Measurements from ENCODE around the gene ADARB2.

Gene ADARB2

DNA sequence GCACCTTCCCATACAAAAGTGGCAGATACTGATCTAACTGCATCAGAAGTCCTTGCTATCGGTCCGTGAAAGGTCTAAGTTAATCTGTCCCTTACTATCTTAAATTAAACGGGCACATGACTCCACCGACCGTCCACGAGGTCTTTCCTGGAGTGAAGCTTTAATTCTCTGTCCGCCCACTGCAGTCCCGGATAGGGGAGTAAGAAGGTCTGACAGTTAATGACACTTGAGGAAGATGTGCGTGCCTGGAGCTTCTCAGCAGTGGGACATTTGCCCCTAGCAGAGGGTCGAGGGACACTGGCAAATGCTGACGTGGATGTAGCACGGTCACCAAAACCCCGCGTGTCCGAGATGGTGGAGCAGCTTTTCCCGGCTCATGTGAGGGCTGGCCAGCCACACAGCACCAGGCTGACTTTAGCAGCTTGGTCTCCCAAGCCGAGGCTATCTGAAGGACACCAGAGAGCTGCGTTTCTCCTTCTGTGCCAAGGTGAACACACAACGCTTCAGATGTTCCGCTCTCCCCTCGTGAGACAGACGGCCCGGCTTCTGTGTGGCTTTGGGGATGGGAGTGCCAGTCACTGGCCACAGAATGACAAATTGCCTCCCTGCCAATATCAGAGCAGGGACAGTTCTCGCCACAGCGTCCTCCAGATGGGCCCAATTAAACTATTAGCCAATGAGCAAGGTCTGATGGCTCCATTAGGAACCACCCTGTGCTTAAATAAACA lies 86.6 kb downstream of the ADARB2 start:
- Histone ChIP-seq H3K36me3 (ENCODE audit: control insufficient read depth, insufficient read depth, low read length, severe bottlenecking) (no peaks in the 10 kb centered on the region), H3K4me1 (ENCODE audit: control insufficient read depth, insufficient read depth, low read length) (no peaks in the 10 kb centered on the region), H3K27me3 (replicated peaks; ENCODE audit: control insufficient read depth, insufficient read depth, low read length) (no peaks in the 10 kb centered on the region), H3K9me3 (ENCODE audit: control insufficient read depth, low read length) (no peaks in the 10 kb centered on the region), H3K9ac (ENCODE audit: low read length) (no peak overlapping the region), H3K4me3 (ENCODE audit: low read length) (no peak overlapping the region)
- no peak for DNase-seq (ENCODE audit: low read depth)

DNA sequence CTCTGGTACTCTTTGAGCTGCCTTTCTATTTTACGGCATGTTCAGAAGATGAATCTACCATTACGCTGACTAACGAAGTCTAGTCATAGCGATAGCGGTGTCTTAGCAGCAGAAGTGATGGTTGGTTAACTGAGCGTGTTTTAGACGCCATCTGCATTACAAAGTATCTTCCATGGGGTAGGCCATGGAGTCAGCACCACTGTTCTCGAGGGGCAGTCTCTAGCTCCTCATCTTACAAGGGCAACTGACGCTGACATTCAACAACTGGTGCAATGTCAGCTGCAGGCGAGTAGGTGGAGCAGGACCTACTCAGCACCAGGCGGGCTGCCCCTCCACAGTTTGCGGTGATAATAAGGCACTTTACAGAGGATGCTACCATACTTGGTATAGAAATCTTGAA lies 88.7 kb downstream of the ADARB2 start:
- no peak for DNase-seq (ENCODE audit: low read depth)
- Histone ChIP-seq H3K4me3 (ENCODE audit: low read length) (no peak overlapping the region), H3K36me3 (ENCODE audit: control insufficient read depth, insufficient read depth, low read length, severe bottlenecking) (no peaks in the 10 kb centered on the region), H3K9ac (ENCODE audit: low read length) (no peak overlapping the region), H3K27me3 (replicated peaks; ENCODE audit: control insufficient read depth, insufficient read depth, low read length) (no peaks in the 10 kb centered on the region), H3K9me3 (ENCODE audit: control insufficient read depth, low read length) (no peaks in the 10 kb centered on the region), H3K4me1 (ENCODE audit: control insufficient read depth, insufficient read depth, low read length) (no peaks in the 10 kb centered on the region)

DNA sequence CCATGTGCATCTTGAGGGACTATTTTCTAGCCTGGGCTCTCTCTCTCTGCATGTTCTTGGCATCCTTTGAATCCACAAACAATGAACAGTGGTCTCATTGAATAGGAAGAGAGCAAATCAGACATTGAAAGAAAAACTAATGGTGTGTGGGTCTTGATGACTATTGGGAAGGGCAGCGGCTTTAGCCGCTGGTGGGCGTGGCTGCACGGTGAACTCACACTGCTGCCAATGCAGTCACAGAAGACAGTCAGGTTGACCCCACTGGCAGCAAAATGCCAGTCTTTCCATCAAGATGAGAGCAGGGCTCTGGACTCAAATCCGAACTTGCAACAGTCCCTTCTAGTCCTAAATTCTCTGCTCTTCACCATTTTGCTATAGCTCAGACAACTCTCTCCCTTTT lies 91.0 kb downstream of the ADARB2 start:
- no peaks in the 10 kb centered on the region for H3K4me1 ChIP-seq (ENCODE audit: control insufficient read depth, insufficient read depth, low read length)
- no peaks in the 10 kb centered on the region for H3K9me3 ChIP-seq (ENCODE audit: control insufficient read depth, low read length)

DNA sequence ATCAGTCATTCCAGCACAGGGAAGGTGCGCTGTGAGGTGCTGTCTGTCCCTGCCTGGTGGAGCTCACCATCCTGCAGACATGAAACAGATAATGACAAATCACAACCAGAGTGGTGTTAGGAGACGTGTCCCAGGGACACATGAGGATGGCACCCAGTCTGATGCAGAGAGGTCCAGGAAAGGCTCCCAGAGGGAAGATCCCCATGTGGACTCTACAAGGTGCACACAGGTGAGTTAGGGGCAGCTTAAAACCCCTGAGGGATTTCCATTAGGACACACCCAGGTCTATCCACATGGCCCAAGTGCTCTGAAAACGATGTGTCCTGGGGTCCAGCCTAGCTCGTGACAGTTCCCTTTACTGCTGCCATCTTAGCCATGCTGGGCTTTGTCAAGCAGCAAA lies 91.4 kb downstream of the ADARB2 start:
- no peak for DNase-seq (ENCODE audit: low read depth)
- H3K36me3 ChIP-seq (ENCODE audit: control insufficient read depth, insufficient read depth, low read length, severe bottlenecking): no peaks in the 10 kb centered on the region
- H3K27me3 ChIP-seq (replicated peaks; ENCODE audit: control insufficient read depth, insufficient read depth, low read length): no peaks in the 10 kb centered on the region
- H3K4me3 ChIP-seq (ENCODE audit: low read length): no peak overlapping the region
- no peak overlapping the region for H3K9ac ChIP-seq (ENCODE audit: low read length)
- no peaks in the 10 kb centered on the region for H3K9me3 ChIP-seq (ENCODE audit: control insufficient read depth, low read length)
- H3K4me1 ChIP-seq (ENCODE audit: control insufficient read depth, insufficient read depth, low read length): no peaks in the 10 kb centered on the region

More for the DNA sequence above, 91.0 kb downstream of the ADARB2 start:
- no peak overlapping the region for H3K9ac ChIP-seq (ENCODE audit: low read length)
- H3K4me3 ChIP-seq (ENCODE audit: low read length): no peak overlapping the region
- DNase-seq (ENCODE audit: low read depth): no peak
- no peaks in the 10 kb centered on the region for H3K27me3 ChIP-seq (replicated peaks; ENCODE audit: control insufficient read depth, insufficient read depth, low read length)
- no peaks in the 10 kb centered on the region for H3K36me3 ChIP-seq (ENCODE audit: control insufficient read depth, insufficient read depth, low read length, severe bottlenecking)

DNA sequence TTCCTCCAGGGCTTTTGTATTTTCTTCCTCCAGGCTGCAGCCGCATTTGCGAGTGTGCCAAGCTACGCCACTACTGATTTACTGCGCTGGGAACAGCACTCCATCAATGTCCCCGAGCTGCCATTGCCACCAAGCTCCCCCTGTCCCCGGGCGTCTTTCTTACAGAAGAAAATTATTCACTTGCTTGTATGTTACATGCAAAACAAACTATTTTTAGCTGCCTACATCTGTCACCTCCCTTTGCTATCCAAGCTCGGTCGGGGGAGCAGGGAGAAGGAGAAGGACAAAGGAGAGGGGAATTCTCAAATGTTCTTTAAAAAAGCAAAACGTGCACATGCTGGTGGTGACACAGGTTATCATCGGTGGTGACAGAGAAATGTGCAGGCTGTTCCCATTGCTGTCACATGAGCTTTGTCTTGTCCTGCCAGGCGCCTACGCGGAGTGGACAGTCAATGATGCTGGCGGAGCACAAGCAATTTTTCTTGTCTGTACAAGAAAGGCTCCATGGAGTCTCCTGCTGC lies 93.1 kb downstream of the ADARB2 start:
- H3K9ac ChIP-seq (ENCODE audit: low read length): no peak overlapping the region
- no peak overlapping the region for H3K4me3 ChIP-seq (ENCODE audit: low read length)
- no peaks in the 10 kb centered on the region for H3K4me1 ChIP-seq (ENCODE audit: control insufficient read depth, insufficient read depth, low read length)
- no peaks in the 10 kb centered on the region for H3K27me3 ChIP-seq (replicated peaks; ENCODE audit: control insufficient read depth, insufficient read depth, low read length)
- no peaks in the 10 kb centered on the region for H3K9me3 ChIP-seq (ENCODE audit: control insufficient read depth, low read length)
- no peaks in the 10 kb centered on the region for H3K36me3 ChIP-seq (ENCODE audit: control insufficient read depth, insufficient read depth, low read length, severe bottlenecking)
- no peak for DNase-seq (ENCODE audit: low read depth)

DNA sequence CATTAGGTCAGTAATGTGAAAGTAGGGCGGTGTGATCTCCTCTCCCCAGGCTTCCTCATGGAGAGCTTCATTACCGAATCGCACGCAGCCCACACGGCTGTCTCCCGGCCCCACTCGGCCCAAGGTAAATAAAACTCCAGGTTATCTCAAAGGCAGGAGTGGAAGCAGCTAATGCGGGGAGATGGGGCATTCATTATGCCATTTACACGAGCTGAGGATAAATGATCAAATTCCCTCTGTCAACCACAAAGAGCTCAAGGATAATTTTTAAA lies 93.5 kb downstream of the ADARB2 start:
- H3K9me3 ChIP-seq (ENCODE audit: control insufficient read depth, low read length): no peaks in the 10 kb centered on the region
- no peaks in the 10 kb centered on the region for H3K4me1 ChIP-seq (ENCODE audit: control insufficient read depth, insufficient read depth, low read length)
- DNase-seq (ENCODE audit: low read depth): no peak
- no peak overlapping the region for H3K4me3 ChIP-seq (ENCODE audit: low read length)
- no peaks in the 10 kb centered on the region for H3K36me3 ChIP-seq (ENCODE audit: control insufficient read depth, insufficient read depth, low read length, severe bottlenecking)
- H3K27me3 ChIP-seq (replicated peaks; ENCODE audit: control insufficient read depth, insufficient read depth, low read length): no peaks in the 10 kb centered on the region
- no peak overlapping the region for H3K9ac ChIP-seq (ENCODE audit: low read length)

DNA sequence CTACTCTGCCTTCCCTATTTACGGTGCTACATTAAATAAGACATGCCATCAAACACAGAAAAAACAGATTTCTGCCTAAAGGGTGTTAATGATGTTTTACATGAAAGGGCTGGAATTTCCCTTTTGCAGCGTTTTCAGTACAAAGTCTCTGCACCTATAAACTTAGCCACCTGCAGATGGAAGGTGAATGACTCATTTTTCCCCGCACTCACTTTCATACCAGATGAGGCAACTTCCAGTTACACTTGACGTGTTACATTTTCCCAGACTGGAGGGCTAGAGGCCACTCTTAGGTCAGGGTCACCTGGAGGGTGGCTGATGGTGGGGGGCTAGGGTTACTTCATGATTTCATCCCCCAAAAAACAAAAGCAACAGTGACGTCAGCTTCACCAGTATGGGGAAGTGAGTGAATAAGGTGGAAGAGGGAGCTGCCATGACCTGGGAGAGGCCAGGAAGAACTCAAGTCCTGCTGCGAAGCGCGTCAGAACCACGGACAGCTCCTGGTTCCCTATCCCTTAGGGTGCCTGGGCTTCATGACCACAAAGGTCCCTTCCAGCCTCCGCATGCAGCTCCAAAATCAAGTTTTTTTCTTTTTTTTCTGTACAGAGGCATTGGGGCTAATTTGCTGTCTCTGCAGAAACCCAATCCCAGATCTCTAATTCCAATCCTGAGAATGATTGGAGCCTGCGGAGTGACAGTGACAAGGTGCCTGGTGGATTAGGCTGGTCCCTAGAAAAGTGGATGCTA lies 94.0 kb downstream of the ADARB2 start:
- H3K4me1 ChIP-seq (ENCODE audit: control insufficient read depth, insufficient read depth, low read length): no peaks in the 10 kb centered on the region
- no peaks in the 10 kb centered on the region for H3K36me3 ChIP-seq (ENCODE audit: control insufficient read depth, insufficient read depth, low read length, severe bottlenecking)
- H3K9ac ChIP-seq (ENCODE audit: low read length): no peak overlapping the region
- no peaks in the 10 kb centered on the region for H3K9me3 ChIP-seq (ENCODE audit: control insufficient read depth, low read length)
- no peaks in the 10 kb centered on the region for H3K27me3 ChIP-seq (replicated peaks; ENCODE audit: control insufficient read depth, insufficient read depth, low read length)
- no peak overlapping the region for H3K4me3 ChIP-seq (ENCODE audit: low read length)
- DNase-seq (ENCODE audit: low read depth): peak; percentile 5

DNA sequence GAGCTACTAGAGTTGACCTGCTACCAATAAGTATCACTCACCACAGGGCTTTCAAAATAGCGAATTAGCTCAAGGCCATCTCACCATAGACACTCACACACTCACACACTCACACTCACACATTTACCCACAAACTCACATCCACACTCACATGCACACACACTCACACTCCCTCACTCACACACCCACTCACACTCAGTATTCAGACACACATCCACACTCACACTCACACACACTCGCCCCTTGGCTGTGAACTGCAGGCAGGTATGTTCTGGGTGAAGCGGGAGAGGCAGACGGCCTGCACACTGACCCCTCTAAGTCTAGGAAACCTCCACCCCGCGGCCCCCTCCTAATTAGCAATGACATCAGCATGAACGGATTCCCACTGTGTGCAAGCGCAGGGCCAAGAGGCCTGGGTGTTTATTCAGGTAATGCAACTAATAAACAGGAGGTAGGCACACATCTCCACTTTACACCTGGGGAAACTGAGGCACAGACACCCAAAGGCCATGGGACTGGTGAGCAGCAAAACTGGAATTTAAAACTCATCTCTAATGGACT lies 94.6 kb downstream of the ADARB2 start:
- Histone ChIP-seq H3K4me1 (ENCODE audit: control insufficient read depth, insufficient read depth, low read length) (no peaks in the 10 kb centered on the region), H3K9me3 (ENCODE audit: control insufficient read depth, low read length) (no peaks in the 10 kb centered on the region), H3K4me3 (ENCODE audit: low read length) (no peak overlapping the region), H3K9ac (ENCODE audit: low read length) (no peak overlapping the region), H3K27me3 (replicated peaks; ENCODE audit: control insufficient read depth, insufficient read depth, low read length) (no peaks in the 10 kb centered on the region), H3K36me3 (ENCODE audit: control insufficient read depth, insufficient read depth, low read length, severe bottlenecking) (no peaks in the 10 kb centered on the region)
- no peak for DNase-seq (ENCODE audit: low read depth)

DNA sequence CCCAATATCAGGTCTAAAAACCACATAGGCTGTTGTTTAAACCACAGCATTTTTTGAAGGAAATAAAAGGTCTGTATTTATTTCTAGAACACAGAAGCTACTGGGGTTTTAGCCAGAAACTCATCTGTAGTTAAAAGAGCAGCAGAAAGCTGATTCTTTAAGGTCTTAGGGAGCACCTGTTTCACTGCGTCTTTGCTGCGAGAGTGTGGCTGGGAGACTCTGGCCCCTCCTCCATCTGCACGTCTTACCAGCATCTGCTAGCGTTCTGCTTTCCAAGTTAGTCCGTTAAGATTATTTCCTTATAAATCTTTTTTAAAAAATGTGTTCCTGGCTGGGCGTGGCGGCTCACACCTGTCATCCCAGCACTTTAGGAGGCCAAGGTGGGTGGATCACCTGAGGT lies 95.9 kb downstream of the ADARB2 start:
- no peaks in the 10 kb centered on the region for H3K9me3 ChIP-seq (ENCODE audit: control insufficient read depth, low read length)
- no peak overlapping the region for H3K4me3 ChIP-seq (ENCODE audit: low read length)
- H3K36me3 ChIP-seq (ENCODE audit: control insufficient read depth, insufficient read depth, low read length, severe bottlenecking): no peaks in the 10 kb centered on the region
- H3K27me3 ChIP-seq (replicated peaks; ENCODE audit: control insufficient read depth, insufficient read depth, low read length): no peaks in the 10 kb centered on the region
- no peak overlapping the region for H3K9ac ChIP-seq (ENCODE audit: low read length)
- no peaks in the 10 kb centered on the region for H3K4me1 ChIP-seq (ENCODE audit: control insufficient read depth, insufficient read depth, low read length)
- no peak for DNase-seq (ENCODE audit: low read depth)

DNA sequence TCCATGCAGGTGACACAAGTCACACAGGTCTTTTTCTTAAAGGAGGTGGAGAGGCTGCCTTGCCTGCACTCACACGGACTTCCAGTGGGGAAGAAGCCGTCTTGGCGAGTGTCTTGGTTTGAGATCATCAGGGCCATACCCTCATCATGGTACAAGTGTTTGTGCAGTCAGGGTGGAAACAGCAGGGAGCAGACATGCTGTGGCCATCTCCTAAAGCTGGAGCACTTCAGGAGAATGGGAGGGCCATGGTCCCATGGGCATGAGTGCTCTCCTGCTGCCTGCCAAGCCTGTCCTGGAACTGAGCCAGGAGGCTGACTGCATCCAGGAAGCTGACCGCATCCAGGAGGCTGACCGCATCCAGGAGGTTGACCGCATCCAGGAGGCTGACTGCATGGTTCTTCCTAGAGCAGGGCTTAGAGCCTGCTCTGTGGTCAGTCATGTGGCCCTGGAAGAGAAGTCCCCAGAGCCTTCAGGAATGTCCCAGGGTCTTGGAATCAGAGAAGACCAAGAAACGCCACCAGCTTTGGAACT lies 98.4 kb downstream of the ADARB2 start:
- Histone ChIP-seq H3K4me1 (ENCODE audit: control insufficient read depth, insufficient read depth, low read length) (no peaks in the 10 kb centered on the region), H3K36me3 (ENCODE audit: control insufficient read depth, insufficient read depth, low read length, severe bottlenecking) (no peaks in the 10 kb centered on the region), H3K27me3 (replicated peaks; ENCODE audit: control insufficient read depth, insufficient read depth, low read length) (no peaks in the 10 kb centered on the region), H3K9me3 (ENCODE audit: control insufficient read depth, low read length) (no peaks in the 10 kb centered on the region), H3K4me3 (ENCODE audit: low read length) (no peak overlapping the region), H3K9ac (ENCODE audit: low read length) (no peak overlapping the region)
- no peak for DNase-seq (ENCODE audit: low read depth)

DNA sequence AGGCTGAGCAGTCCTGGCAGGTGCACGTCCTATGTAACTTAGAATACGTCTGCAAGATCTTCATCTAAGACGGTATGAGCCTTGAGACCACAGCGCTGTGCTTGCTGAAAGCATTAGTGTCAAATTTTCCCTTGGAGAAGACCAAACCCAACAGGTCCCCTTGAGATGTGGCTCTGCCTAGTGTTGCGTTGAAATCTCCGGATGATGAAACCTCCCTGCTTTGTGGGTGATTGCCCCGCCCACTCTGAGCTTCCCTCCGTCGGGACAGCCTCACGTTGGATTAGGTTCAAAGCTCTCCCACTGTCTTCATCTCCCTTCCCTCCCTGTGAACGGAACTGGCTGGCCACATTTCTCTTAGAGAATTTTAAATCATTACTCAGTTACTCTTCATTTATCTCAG lies 102.0 kb downstream of the ADARB2 start:
- no peak for DNase-seq (ENCODE audit: low read depth)

More for the DNA sequence above, 102.0 kb downstream of the ADARB2 start:
- Histone ChIP-seq H3K9ac (ENCODE audit: low read length) (no peak overlapping the region), H3K4me1 (ENCODE audit: control insufficient read depth, insufficient read depth, low read length) (no peaks in the 10 kb centered on the region), H3K27me3 (replicated peaks; ENCODE audit: control insufficient read depth, insufficient read depth, low read length) (no peaks in the 10 kb centered on the region), H3K4me3 (ENCODE audit: low read length) (no peak overlapping the region), H3K36me3 (ENCODE audit: control insufficient read depth, insufficient read depth, low read length, severe bottlenecking) (no peaks in the 10 kb centered on the region), H3K9me3 (ENCODE audit: control insufficient read depth, low read length) (no peaks in the 10 kb centered on the region)

Data from adipocyte (in vitro differentiated cells).